ENCODE data around the gene ARHGEF19.

DNA sequence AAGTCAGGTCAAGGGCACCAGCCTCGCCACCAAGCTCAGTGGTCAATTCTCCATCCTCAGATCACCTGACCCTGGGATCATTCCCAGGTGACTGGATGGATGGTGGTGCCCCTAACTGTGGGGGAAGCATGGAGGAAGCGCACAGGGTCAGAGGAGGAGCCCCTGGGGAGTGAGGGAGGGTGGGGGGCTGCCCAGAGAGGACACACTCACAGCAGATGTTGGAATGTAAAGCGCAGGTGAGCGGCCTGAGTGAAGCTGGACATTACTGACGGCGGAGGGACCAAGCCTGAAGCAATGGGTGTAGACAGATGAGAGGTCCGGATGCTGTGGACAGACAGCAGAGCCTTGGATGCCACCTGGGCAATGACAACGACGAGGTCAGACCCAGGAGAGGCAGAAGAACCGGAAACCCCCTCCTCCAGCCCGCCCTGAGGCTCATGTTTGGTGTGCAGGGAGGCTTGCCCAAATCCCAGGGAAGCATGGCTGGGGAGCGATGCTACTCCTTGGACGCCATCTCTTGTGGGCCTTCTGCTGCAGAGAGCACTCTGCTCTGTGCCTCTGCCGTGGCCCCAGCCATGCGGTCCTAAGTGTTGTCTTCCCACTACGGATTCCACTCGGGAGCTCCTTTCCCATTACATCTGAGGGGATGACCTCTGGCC, 30.2 kb upstream of the ARHGEF19 start:
- TF ChIP-seq POLR2A (IDR thresholded peaks at IDR 0.05) (no peak), EP300 (IDR thresholded peaks at IDR 0.05; ENCODE audit: low read depth) (no peak), POLR2AphosphoS5 (IDR thresholded peaks at IDR 0.05) (no peak)
- TF ChIP-seq, protein P1, sequence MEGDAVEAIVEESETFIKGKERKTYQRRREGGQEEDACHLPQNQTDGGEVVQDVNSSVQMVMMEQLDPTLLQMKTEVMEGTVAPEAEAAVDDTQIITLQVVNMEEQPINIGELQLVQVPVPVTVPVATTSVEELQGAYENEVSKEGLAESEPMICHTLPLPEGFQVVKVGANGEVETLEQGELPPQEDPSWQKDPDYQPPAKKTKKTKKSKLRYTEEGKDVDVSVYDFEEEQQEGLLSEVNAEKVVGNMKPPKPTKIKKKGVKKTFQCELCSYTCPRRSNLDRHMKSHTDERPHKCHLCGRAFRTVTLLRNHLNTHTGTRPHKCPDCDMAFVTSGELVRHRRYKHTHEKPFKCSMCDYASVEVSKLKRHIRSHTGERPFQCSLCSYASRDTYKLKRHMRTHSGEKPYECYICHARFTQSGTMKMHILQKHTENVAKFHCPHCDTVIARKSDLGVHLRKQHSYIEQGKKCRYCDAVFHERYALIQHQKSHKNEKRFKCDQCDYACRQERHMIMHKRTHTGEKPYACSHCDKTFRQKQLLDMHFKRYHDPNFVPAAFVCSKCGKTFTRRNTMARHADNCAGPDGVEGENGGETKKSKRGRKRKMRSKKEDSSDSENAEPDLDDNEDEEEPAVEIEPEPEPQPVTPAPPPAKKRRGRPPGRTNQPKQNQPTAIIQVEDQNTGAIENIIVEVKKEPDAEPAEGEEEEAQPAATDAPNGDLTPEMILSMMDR (IDR thresholded peaks at IDR 0.05): no peak

All from transverse colon (tissue), 4 donors.